Uterus (tissue), 4 donors: Measurements from ENCODE around the gene METTL25. TPM values are rescaled to one million over a fixed set of nuclear protein-coding genes. Genes with fewer than 3 reads are reported as not detected.

Source experiments
- DNase-seq, 2 donors: peaks; one replicate each; pipeline ENCODE4 v3.0.0-alpha.2; 2019 to 2020
- H3K27ac ChIP-seq, 2 donors: fragments of 200-600 bp; sonication (generic); 1 replicate in 1 of 2; 2 replicates in 1 of 2; pipeline ENCODE4 v1.5.1; 2016 to 2018
- H3K27me3 ChIP-seq, 2 donors: fragments of 200-600 bp; sonication (generic); one replicate each; pipeline ENCODE4 v1.5.1; 2018 to 2019; ENCODE audit warnings: control low read depth in 1 of 2
- H3K36me3 ChIP-seq, 2 donors: fragments of 200-600 bp; sonication (generic); one replicate each; pipeline ENCODE4 v1.5.1; 2019; ENCODE audit warnings: control low read depth in 1 of 2
- H3K4me1 ChIP-seq, 2 donors: fragments of 200-600 bp; sonication (generic); one replicate each; pipeline ENCODE4 v1.5.1; 2018 to 2019; ENCODE audit warnings: control low read depth in 1 of 2
- H3K4me3 ChIP-seq, 2 donors: fragments of 200-600 bp; sonication (generic); 1 replicate in 1 of 2; 2 replicates in 1 of 2; pipeline ENCODE4 v1.5.1; 2018 to 2019; ENCODE audit warnings: mild to moderate bottlenecking in 1 of 2
- H3K9me3 ChIP-seq, 2 donors: fragments of 200-600 bp; sonication (generic); one replicate each; pipeline ENCODE4 v1.5.1; 2019; ENCODE audit warnings: control low read depth in 1 of 2
- POLR2A ChIP-seq, 2 donors: fragments of 450-650 bp; IDR thresholded peaks; one replicate each; pipeline ENCODE4 v1.6.1; 2016; ENCODE audit warnings: antibody characterized with exemption in 2 of 2, mild to moderate bottlenecking in 1 of 2, moderate library complexity in 1 of 2
- intact Hi-C: fragments of 100-400 bp; cut with DNase I; formaldehyde crosslinking; loops from one replicate; pipeline ENCODE4 v1.15.1; 2023; ENCODE audit warnings: low total_unique reads
- total RNA-seq, 4 donors: library from RNA; depleted of rRNA in 3 of 4; stranded (reverse); fragments of >200 nt in 3 of 4; gene quantifications; one replicate each; pipeline versions ENCODE4 v1.1.0 to v1.2.4, GENCODE V29; 2014 to 2023
- TF ChIP-seq, protein P1 (sequence below), 4 experiments: fragments of 200-600 bp in 2 of 4; fragments of 450-650 bp in 2 of 4; sonication (generic) in 2 of 4; IDR thresholded peaks; one replicate each; pipeline ENCODE4 v1.5.1; 2016 to 2019; ENCODE audit warnings: antibody characterized with exemption in 4 of 4, mild to moderate bottlenecking in 2 of 4, moderate library complexity in 1 of 4
- donor health status: DM: yes; HTN: yes; CAD: no.

Gene METTL25
- total RNA-seq, 4 donors from 2014 or later = 22.6 to 48.7 (median 32.8) TPM

DNA sequence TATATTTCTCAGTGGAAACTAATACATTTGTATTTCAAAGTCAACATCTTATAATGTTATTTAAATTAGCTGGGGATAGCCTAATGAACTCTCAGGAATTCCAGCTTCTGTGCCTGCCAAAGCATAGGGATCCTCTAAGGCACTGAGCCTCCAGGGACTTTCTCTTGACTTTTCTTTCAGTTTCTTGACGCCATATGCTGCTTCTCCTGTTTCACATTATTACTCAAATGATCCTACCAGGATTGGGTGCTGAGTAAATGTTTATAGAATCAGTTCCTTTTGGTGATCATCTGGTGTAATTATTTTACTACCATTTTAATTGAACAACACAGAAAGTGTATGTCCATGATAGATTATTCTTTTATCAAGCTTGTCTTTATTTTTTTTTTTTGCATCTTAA is 7.9 kb downstream of the METTL25 start:
- Histone ChIP-seq H3K4me3 (no peak overlapping the region), H3K4me1 (no peaks in the 10 kb centered on the region), H3K27ac (no peak overlapping the region), H3K27me3 (no peaks in the 10 kb centered on the region), H3K9me3 (no peaks in the 10 kb centered on the region), H3K36me3 (no peaks in the 10 kb centered on the region)
- intact Hi-C loops = no loop called here
- DNase-seq = no peak
- TF ChIP-seq POLR2A (IDR thresholded peaks at IDR 0.05) = no peak
- TF ChIP-seq, protein P1, sequence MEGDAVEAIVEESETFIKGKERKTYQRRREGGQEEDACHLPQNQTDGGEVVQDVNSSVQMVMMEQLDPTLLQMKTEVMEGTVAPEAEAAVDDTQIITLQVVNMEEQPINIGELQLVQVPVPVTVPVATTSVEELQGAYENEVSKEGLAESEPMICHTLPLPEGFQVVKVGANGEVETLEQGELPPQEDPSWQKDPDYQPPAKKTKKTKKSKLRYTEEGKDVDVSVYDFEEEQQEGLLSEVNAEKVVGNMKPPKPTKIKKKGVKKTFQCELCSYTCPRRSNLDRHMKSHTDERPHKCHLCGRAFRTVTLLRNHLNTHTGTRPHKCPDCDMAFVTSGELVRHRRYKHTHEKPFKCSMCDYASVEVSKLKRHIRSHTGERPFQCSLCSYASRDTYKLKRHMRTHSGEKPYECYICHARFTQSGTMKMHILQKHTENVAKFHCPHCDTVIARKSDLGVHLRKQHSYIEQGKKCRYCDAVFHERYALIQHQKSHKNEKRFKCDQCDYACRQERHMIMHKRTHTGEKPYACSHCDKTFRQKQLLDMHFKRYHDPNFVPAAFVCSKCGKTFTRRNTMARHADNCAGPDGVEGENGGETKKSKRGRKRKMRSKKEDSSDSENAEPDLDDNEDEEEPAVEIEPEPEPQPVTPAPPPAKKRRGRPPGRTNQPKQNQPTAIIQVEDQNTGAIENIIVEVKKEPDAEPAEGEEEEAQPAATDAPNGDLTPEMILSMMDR (IDR thresholded peaks at IDR 0.05) = no peak

DNA sequence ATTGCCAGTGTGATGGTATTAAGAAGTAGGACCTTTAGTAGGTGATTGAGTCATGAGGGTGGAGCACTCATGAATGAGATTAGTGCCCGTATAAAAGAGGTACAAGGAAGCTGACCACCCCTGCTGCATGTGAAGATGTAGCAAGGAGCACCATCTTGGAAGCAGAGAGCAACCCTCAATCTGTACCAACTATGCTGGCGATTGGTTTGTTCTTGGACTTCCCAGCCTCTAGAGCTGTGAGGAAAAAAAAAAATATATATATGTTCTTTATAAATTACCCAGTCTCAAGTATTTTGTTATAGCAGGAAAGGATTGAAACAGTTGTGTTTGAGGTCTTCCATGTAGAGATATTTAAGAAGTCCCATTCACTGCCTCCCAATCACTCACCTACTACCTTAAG is 16.9 kb downstream of the METTL25 start:
- intact Hi-C loops = no loop called here
- no peak overlapping the region for H3K4me3 ChIP-seq
- no peaks in the 10 kb centered on the region for H3K4me1 ChIP-seq
- H3K36me3 ChIP-seq = no peaks in the 10 kb centered on the region
- H3K27me3 ChIP-seq = no peaks in the 10 kb centered on the region
- TF ChIP-seq, protein P1 (IDR thresholded peaks at IDR 0.05) = no peak
- TF ChIP-seq POLR2A (IDR thresholded peaks at IDR 0.05) = no peak
- H3K9me3 ChIP-seq = no peaks in the 10 kb centered on the region
- no peak for DNase-seq
- H3K27ac ChIP-seq = no peak overlapping the region

DNA sequence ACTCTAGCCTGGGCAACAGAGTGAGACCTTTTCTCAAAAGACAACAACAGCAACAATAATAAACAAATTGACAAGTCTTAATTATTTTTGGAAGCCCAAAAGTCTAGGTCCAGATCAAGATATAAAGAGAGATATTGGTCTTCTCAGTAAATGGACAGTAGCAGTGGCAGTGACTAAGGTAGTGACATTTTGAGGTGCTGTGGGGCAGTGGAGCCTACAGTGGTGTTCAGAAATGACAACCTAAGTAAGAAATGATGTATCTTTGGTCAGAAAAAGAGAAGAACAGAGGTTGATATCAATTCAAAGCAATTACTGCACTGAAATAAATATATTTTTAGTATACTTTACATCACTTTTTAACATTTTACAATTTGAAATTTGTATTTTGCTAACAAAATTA is 20.7 kb downstream of the METTL25 start:
- no peaks in the 10 kb centered on the region for H3K9me3 ChIP-seq
- no peaks in the 10 kb centered on the region for H3K4me1 ChIP-seq
- intact Hi-C loops = no loop called here
- H3K27me3 ChIP-seq = no peaks in the 10 kb centered on the region
- no peaks in the 10 kb centered on the region for H3K36me3 ChIP-seq
- no peak overlapping the region for H3K27ac ChIP-seq
- no peak for DNase-seq
- no peak for TF ChIP-seq POLR2A (IDR thresholded peaks at IDR 0.05)
- TF ChIP-seq, protein P1 (IDR thresholded peaks at IDR 0.05) = no peak
- H3K4me3 ChIP-seq = no peak overlapping the region

- intact Hi-C loops = no loop called here
- Histone ChIP-seq H3K9me3 (no peaks in the 10 kb centered on the region), H3K27ac (no peak overlapping the region), H3K4me1 (no peaks in the 10 kb centered on the region), H3K4me3 (no peak overlapping the region), H3K36me3 (no peaks in the 10 kb centered on the region), H3K27me3 (no peaks in the 10 kb centered on the region)
- TF ChIP-seq, protein P1 (IDR thresholded peaks at IDR 0.05) = no peak
- no peak for TF ChIP-seq POLR2A (IDR thresholded peaks at IDR 0.05)
- no peak for DNase-seq
Measured at GRCh38 chr12:82383930-82384552, 25.7 kb downstream of the METTL25 start.

DNA sequence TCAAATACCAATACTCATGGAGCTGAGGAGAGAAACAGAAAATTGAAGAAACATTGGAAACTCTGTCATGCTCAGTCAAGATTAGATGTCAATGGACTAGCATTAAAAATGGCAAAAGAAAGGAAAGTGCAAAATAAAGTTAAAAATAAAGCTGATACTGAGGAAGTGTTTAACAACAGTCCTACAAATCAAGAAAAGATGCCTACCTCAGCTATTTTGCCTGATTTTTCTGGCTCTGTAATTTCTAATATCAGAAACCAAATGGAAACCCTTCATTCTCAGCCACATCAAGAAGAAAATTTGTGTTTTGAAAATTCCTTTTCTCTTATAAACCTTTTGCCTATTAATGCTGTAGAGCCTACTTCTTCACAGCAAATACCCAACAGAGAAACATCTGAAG is 40.5 kb downstream of the METTL25 start:
- H3K36me3 ChIP-seq = peaks cover 0 to 5% of the 10 kb centered on the region in 2 donors
- intact Hi-C loops = no loop called here

More for the DNA sequence above, 40.5 kb downstream of the METTL25 start:
- H3K9me3 ChIP-seq = no peaks in the 10 kb centered on the region
- DNase-seq = no peak
- no peak overlapping the region for H3K27ac ChIP-seq
- H3K4me1 ChIP-seq = no peaks in the 10 kb centered on the region
- H3K4me3 ChIP-seq = no peak overlapping the region
- H3K27me3 ChIP-seq = no peaks in the 10 kb centered on the region
- TF ChIP-seq, protein P1 (IDR thresholded peaks at IDR 0.05) = no peak
- no peak for TF ChIP-seq POLR2A (IDR thresholded peaks at IDR 0.05)
